ENCODE data around the gene TSSC4.

- TF ChIP-seq POLR2A (IDR thresholded peaks at IDR 0.05) (no peak), CTCF (IDR thresholded peaks at IDR 0.05) (no peak)
These were observed 47.6 kb downstream of the TSSC4 start for GRCh38 chr11:2447951-2448650.

Measured in uterus (tissue), 2 donors.